Measurements from ENCODE around the gene RARS2. TPM values are rescaled to one million over a fixed set of nuclear protein-coding genes. Genes with fewer than 3 reads are reported as not detected.

Gene RARS2
- total and polyA plus RNA-seq, 2 of the 8 experiments (the other 6 are each of a cell fraction or from before 2014, with no cell fraction given), result 10.2 to 40.5 TPM

DNA sequence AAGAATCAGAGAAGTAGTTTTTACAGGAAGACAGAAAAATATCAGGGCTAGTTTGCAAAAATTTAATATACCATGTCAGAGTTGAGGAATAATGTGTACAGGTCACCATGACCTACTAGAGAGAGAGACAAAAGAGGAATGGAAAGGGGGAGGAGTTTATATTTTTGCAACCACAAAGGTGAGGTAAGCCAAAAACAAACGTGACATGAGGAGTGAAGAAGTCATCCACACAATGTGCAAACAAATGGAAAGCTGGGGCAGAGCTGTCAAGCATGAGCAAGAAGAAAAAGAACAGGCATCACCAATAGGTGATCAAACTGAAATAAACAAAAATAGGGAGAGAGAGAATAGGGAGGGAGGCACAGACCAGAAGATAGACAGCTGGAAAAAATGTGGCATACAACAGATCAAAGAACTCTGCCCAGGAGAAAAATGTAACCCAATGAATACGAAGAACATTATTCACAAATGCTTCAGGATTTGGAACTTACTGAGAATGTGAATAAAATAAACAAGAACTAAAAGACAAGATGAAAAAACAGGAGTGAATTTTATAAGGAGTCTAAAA, 15.5 kb downstream of the RARS2 start:
- no peak overlapping the region for H3K23ac ChIP-seq (ENCODE audit: insufficient read length)
- no peak overlapping the region for H2AK5ac ChIP-seq (ENCODE audit: low read depth, low read length)
- H3K4ac ChIP-seq (replicated peaks; ENCODE audit: insufficient read length, low read depth, low read length), result no peak overlapping the region
- CTCF ChIA-PET (ENCODE audit: partially characterized antibody), result interaction anchor here (0.6 kb wide), 2 partner anchors 17 to 54 kb away, joined by 3 to 4 read pairs; no protein-coding TSS in a partner anchor
- no peaks in the 10 kb centered on the region for H3K27me3 ChIP-seq (replicated peaks in 1 of 4; ENCODE audit: control insufficient read depth in 3 of 4, extremely low read depth in 1 of 4, insufficient read depth in 3 of 4, low read length in 3 of 4)
- no peak overlapping the region for H3K56ac ChIP-seq (replicated peaks; ENCODE audit: insufficient read length, low read depth, low read length)
- no peak overlapping the region for H2BK12ac ChIP-seq (ENCODE audit: low read depth, low read length)
- POLR2A ChIA-PET (ENCODE audit: partially characterized antibody), result interaction anchor here (0.6 to 1.5 kb wide), 4 partner anchors 17 to 184 kb away, joined by 3 to 5 read pairs (median 4); no protein-coding TSS in a partner anchor
- peaks cover 0 to 15% (median 0%) of the 10 kb centered on the region in 4 experiments; a peak in 1 of 8 replicates for H3K36me3 ChIP-seq (ENCODE audit: control insufficient read depth in 2 of 4, insufficient read depth in 4 of 4, low read length in 3 of 4)
- no peak overlapping the region for H2AFZ ChIP-seq (ENCODE audit: low read length)
- DNase-seq (ENCODE audit: low read depth in 1 of 2, low spot score in 2 of 2), result no peak
- 90% methylated on average over 2 of the region's 2 CpGs; no CpG with 5 or more reads in 1 of the 2 experiments for WGBS, 2 experiments (ENCODE audit: extremely low coverage in 1 of 2, insufficient coverage in 1 of 2, insufficient read length in 1 of 2, insufficient replicate concordance in 2 of 2, low coverage in 1 of 2, low lambda C conversion rate in 2 of 2, missing lambda C conversion rate in 1 of 2)
- no peak overlapping the region for H2BK20ac ChIP-seq (ENCODE audit: low read length)
- peaks cover 0 to 6% of the 10 kb centered on the region in 2 experiments for H4K20me1 ChIP-seq (replicated peaks in 1 of 2; ENCODE audit: control insufficient read depth in 1 of 2, insufficient read depth in 2 of 2, low read length in 2 of 2)
- no peak overlapping the region for H2BK120ac ChIP-seq (replicated peaks; ENCODE audit: low read depth, low read length)
- H3K14ac ChIP-seq (ENCODE audit: insufficient read length), result no peak overlapping the region
- no peak overlapping the region for H3K27ac ChIP-seq (ENCODE audit: low read depth, low read length)
- no peak overlapping the region for H2BK5ac ChIP-seq (ENCODE audit: low read depth, low read length)
- no peak overlapping the region for H2BK15ac ChIP-seq (ENCODE audit: low read length)
- no peak overlapping the region for H3K18ac ChIP-seq (ENCODE audit: extremely low read depth, low read length)
- H3K4me1 ChIP-seq (replicated peaks in 1 of 4; ENCODE audit: control insufficient read depth in 3 of 4, insufficient read depth in 4 of 4, low read length in 3 of 4), result peaks cover 0 to 6% (median 5%) of the 10 kb centered on the region in 4 experiments; a peak in 3 of 7 replicates
- H3K4me3 ChIP-seq (ENCODE audit: extremely low read depth in 1 of 4, insufficient read depth in 2 of 4, low read depth in 3 of 4, low read length in 4 of 4), result no peak overlapping the region
- no peaks in the 10 kb centered on the region for H3K23me2 ChIP-seq (ENCODE audit: low read depth, low read length)
- H4K8ac ChIP-seq (ENCODE audit: extremely low read depth, insufficient read depth, low read length), result no peak overlapping the region
- peaks cover 3% of the 10 kb centered on the region for H3K79me1 ChIP-seq (ENCODE audit: low read depth, low read length)
- no peak overlapping the region for H4K91ac ChIP-seq (replicated peaks; ENCODE audit: insufficient read length, low read length)
- H3K4me2 ChIP-seq (ENCODE audit: insufficient read depth in 1 of 2, low read depth in 2 of 2, low read length in 2 of 2), result no peak overlapping the region
- no peaks in the 10 kb centered on the region for H3K9me3 ChIP-seq (ENCODE audit: insufficient read depth in 2 of 2, low read depth in 1 of 2, low read length in 1 of 2)
- no peak for FAIRE-seq
- no peak overlapping the region for H3K9ac ChIP-seq (replicated peaks in 1 of 4; ENCODE audit: extremely low read depth in 1 of 4, low read depth in 3 of 4, low read length in 3 of 4)
- H4K5ac ChIP-seq (ENCODE audit: insufficient read length, low read depth, low read length), result no peak overlapping the region
- peaks cover 3 to 92% of the 10 kb centered on the region in 2 experiments; a peak in 3 of 4 replicates for H3K79me2 ChIP-seq (ENCODE audit: control insufficient read depth in 1 of 2, insufficient read depth in 2 of 2, low read length in 2 of 2)
- TF ChIP-seq SRF (IDR thresholded peaks at IDR 0.05; ENCODE audit: low read depth, low read length), result no peak
- TF ChIP-seq JUND (IDR thresholded peaks at IDR 0.05; ENCODE audit: low read length), result no peak
- TF ChIP-seq FOSL1 (IDR thresholded peaks at IDR 0.05; ENCODE audit: insufficient read depth, low read depth, low read length), result no peak
- TF ChIP-seq EP300 (IDR thresholded peaks at IDR 0.05; ENCODE audit: borderline replicate concordance in 1 of 2, low read depth in 2 of 2, low read length in 2 of 2), result no peak
- TF ChIP-seq CHD2 (IDR thresholded peaks at IDR 0.05; ENCODE audit: low read length), result no peak
- TF ChIP-seq TBP (IDR thresholded peaks at IDR 0.05; ENCODE audit: low read depth, low read length), result no peak
- TF ChIP-seq CTBP2 (IDR thresholded peaks at IDR 0.05; ENCODE audit: borderline replicate concordance, insufficient read depth, insufficient read length, low read length), result no peak
- no peak for TF ChIP-seq JUN (IDR thresholded peaks at IDR 0.05; ENCODE audit: low read depth, low read length)
- no peak for TF ChIP-seq HDAC2 (IDR thresholded peaks at IDR 0.05; ENCODE audit: borderline replicate concordance in 1 of 2, low read depth in 2 of 2, low read length in 2 of 2)
- no peak for TF ChIP-seq GABPA (IDR thresholded peaks at IDR 0.05; ENCODE audit: borderline replicate concordance, insufficient read depth, low read length)
- TF ChIP-seq, protein P1, sequence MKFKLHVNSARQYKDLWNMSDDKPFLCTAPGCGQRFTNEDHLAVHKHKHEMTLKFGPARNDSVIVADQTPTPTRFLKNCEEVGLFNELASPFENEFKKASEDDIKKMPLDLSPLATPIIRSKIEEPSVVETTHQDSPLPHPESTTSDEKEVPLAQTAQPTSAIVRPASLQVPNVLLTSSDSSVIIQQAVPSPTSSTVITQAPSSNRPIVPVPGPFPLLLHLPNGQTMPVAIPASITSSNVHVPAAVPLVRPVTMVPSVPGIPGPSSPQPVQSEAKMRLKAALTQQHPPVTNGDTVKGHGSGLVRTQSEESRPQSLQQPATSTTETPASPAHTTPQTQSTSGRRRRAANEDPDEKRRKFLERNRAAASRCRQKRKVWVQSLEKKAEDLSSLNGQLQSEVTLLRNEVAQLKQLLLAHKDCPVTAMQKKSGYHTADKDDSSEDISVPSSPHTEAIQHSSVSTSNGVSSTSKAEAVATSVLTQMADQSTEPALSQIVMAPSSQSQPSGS (IDR thresholded peaks at IDR 0.05; ENCODE audit: low read length), result no peak

All from H1 (cell line).